HepG2 (cell line): ENCODE results near the gene GJD3. TPM values are rescaled to one million over a fixed set of nuclear protein-coding genes. Genes with fewer than 3 reads are reported as not detected.

Experiments
- ASH2L ChIP-seq: fragments of 300-600, 200-600 bp; sonication (generic); IDR thresholded peaks from 2 replicates; pipeline ENCODE4 v1.7.0; 2017; ENCODE audit warnings: low read depth, mild to moderate bottlenecking, moderate library complexity, mixed read lengths, low read length; ENCODE audit not compliant: insufficient read length
- BRD4 ChIP-seq: sonication (generic); formaldehyde crosslinking; IDR thresholded peaks from 2 replicates; pipeline ENCODE4 v1.4.0; 2020; ENCODE audit warnings: missing genetic modification reagents
- GPN1 ChIP-seq: sonication (generic); formaldehyde crosslinking; IDR thresholded peaks from 2 replicates; pipeline ENCODE4 v1.5.1; 2020; ENCODE audit warnings: missing genetic modification reagents, borderline replicate concordance
- HDAC6 ChIP-seq: fragments of 200-600 bp; sonication (generic); IDR thresholded peaks from 2 replicates; pipeline ENCODE4 v1.7.0; 2017; ENCODE audit warnings: mild to moderate bottlenecking, antibody characterized with exemption, low read length, low read depth
- KLF13 ChIP-seq: sonication (generic); formaldehyde crosslinking; IDR thresholded peaks from 2 replicates; pipeline ENCODE4 v1.4.0; 2020; ENCODE audit warnings: mild to moderate bottlenecking, missing genetic modification reagents
- MAZ ChIP-seq, 2 experiments: sonication (generic) in 1 of 2; formaldehyde crosslinking in 1 of 2; IDR thresholded peaks; 2 replicates each; pipeline versions ENCODE4 v1.5.0 to v1.6.1; 2012 to 2020; ENCODE audit warnings: low read depth in 2 of 2, mild to moderate bottlenecking in 2 of 2, borderline replicate concordance in 1 of 2, improper control_type of control experiment in 1 of 2, low read length in 1 of 2, missing genetic modification reagents in 1 of 2, moderate library complexity in 1 of 2
- MXD4 ChIP-seq: IDR thresholded peaks from 2 replicates; pipeline ENCODE4 v1.6.1; 2016; ENCODE audit warnings: mild to moderate bottlenecking, missing biosample characterization, missing genetic modification reagents
- NBN ChIP-seq: fragments of 450-650 bp; conservative IDR thresholded peaks from 2 replicates; pipeline ENCODE4 v1.6.1; 2017
- NFAT5 ChIP-seq: sonication (generic); formaldehyde crosslinking; IDR thresholded peaks from 2 replicates; pipeline ENCODE4 v1.4.0; 2020; ENCODE audit warnings: missing genetic modification reagents
- NFRKB ChIP-seq: fragments of 450-650 bp; IDR thresholded peaks from 2 replicates; pipeline ENCODE4 v1.6.1; 2017
- PBX2 ChIP-seq: IDR thresholded peaks from 2 replicates; pipeline ENCODE4 v1.6.1; 2016; ENCODE audit warnings: control low read depth
- POLR2AphosphoS2 ChIP-seq: IDR thresholded peaks from 2 replicates; pipeline ENCODE4 v1.6.1; 2011; ENCODE audit warnings: low read depth, low read length, improper control_type of control experiment
- RELA ChIP-seq: sonication (generic); formaldehyde crosslinking; IDR thresholded peaks from 2 replicates; pipeline ENCODE4 v1.4.0; 2020; ENCODE audit warnings: missing genetic modification reagents
- SRSF9 ChIP-seq: fragments of 200-400 bp; formaldehyde crosslinking; IDR thresholded peaks from 2 replicates; pipeline ENCODE4 v1.6.1; 2018; ENCODE audit warnings: borderline replicate concordance, mild to moderate bottlenecking, low read depth, low read length; ENCODE audit not compliant: insufficient read depth, poor library complexity, severe bottlenecking
- TBL1XR1 ChIP-seq: fragments of 150-350 bp; IDR thresholded peaks from 2 replicates; pipeline ENCODE4 v1.6.1; 2014; ENCODE audit warnings: borderline replicate concordance, low read length; ENCODE audit not compliant: partially characterized antibody
- TEAD3 ChIP-seq: optimal IDR thresholded peaks from 2 replicates; pipeline ENCODE3; 2016; ENCODE audit warnings: borderline replicate concordance
- TGIF2 ChIP-seq: IDR thresholded peaks from 2 replicates; pipeline ENCODE4 v1.6.1; 2016; ENCODE audit warnings: control low read depth, missing compliant biosample characterization
- ZBTB42 ChIP-seq: sonication (generic); formaldehyde crosslinking; IDR thresholded peaks from 2 replicates; pipeline ENCODE4 v1.5.0; 2020; ENCODE audit warnings: mild to moderate bottlenecking, missing genetic modification reagents
- ZMAT3 ChIP-seq: sonication (generic); formaldehyde crosslinking; conservative IDR thresholded peaks from 2 replicates; pipeline ENCODE4 v1.7.0; 2021; ENCODE audit warnings: missing genetic modification reagents
- ZNF205 ChIP-seq: IDR thresholded peaks from 2 replicates; pipeline ENCODE4 v1.6.1; 2018; ENCODE audit warnings: missing biosample characterization, missing genetic modification reagents
- ZNF263 ChIP-seq: sonication (generic); formaldehyde crosslinking; IDR thresholded peaks from 2 replicates; pipeline ENCODE4 v1.4.0; 2020; ENCODE audit warnings: missing genetic modification reagents
- ZNF331 ChIP-seq: sonication (generic); formaldehyde crosslinking; IDR thresholded peaks from 2 replicates; pipeline ENCODE4 v1.4.0; 2020; ENCODE audit warnings: missing genetic modification reagents
- ZNF580 ChIP-seq: IDR thresholded peaks from 2 replicates; pipeline ENCODE4 v1.6.1; 2016; ENCODE audit warnings: low read depth, borderline replicate concordance
- ZNF709 ChIP-seq: sonication (generic); formaldehyde crosslinking; IDR thresholded peaks from 2 replicates; pipeline ENCODE4 v1.5.0; 2020; ENCODE audit warnings: mild to moderate bottlenecking, missing genetic modification reagents
- ZSCAN12 ChIP-seq: sonication (generic); formaldehyde crosslinking; IDR thresholded peaks from 2 replicates; pipeline ENCODE4 v1.9.0; 2021; ENCODE audit warnings: mild to moderate bottlenecking, missing genetic modification reagents
- polyA plus RNA-seq, 8 experiments: library from polyadenylated mRNA; depleted of rRNA in 3 of 8; stranded (reverse) in 7 of 8; unstranded in 1 of 8; fragments of >200 nt; fragmentation: Illumina TruSeq in 4 of 8; extraction: Trizol in 4 of 8; gene quantifications; 2 replicates each; pipeline versions ENCODE4 v1.2.1 to v1.2.3, GENCODE V29; 2011 to 2016; ENCODE audit warnings: low read depth in 4 of 8, missing spikeins in 1 of 8, mixed read lengths in 1 of 8; ENCODE audit not compliant: insufficient read depth in 1 of 8
- total RNA-seq, 5 experiments: library from RNA; depleted of rRNA; stranded (reverse); fragments of >200 nt; fragmentation: Illumina TruSeq; extraction: Trizol; gene quantifications; 2 replicates each; pipeline ENCODE4 v1.2.3, GENCODE V29; 2016; ENCODE audit warnings: low read depth in 1 of 5

GJD3 gene
- total and polyA plus RNA-seq, 2 of the 13 experiments (the other 11 are each of a cell fraction or from before 2014, with no cell fraction given), result not detected

- TF ChIP-seq MAZ (IDR thresholded peaks at IDR 0.05; ENCODE audit: borderline replicate concordance, low read depth, low read length) (peak; percentile 55; the same call in 1 of the 2 replicates), MAZ (CRISPR knock-in tag; IDR thresholded peaks at IDR 0.05; ENCODE audit: low read depth) (peak; percentile 79; the same call in 1 of the 2 replicates), ZBTB42 (CRISPR knock-in tag) (no peak), TEAD3 (CRISPR knock-in tag) (peak; percentile 59), ZNF263 (no peak; the same call in 1 of the 2 replicates), ASH2L (no peak), TBL1XR1 (no peak), ZNF709 (CRISPR knock-in tag) (0 out of 2 replicates have a peak, but pooled peaks have one; percentile 16), ZNF580 (CRISPR knock-in tag) (peak; percentile 88), BRD4 (CRISPR knock-in tag) (no peak), ZNF331 (0 out of 2 replicates have a peak, but pooled peaks have one; percentile 34), HDAC6 (no peak), NBN (no peak), KLF13 (0 out of 2 replicates have a peak, but pooled peaks have one; percentile 64), TGIF2 (CRISPR knock-in tag) (no peak; the same call in 1 of the 2 replicates), ZMAT3 (CRISPR knock-in tag) (peak; percentile 88), NFAT5 (CRISPR knock-in tag) (no peak), PBX2 (no peak), RELA (CRISPR knock-in tag) (peak; percentile 70; the same call in 1 of the 2 replicates), NFRKB (no peak), ZSCAN12 (CRISPR knock-in tag) (no peak), ZNF205 (CRISPR knock-in tag) (0 out of 2 replicates have a peak, but pooled peaks have one; percentile 60), POLR2AphosphoS2 (no peak), SRSF9 (no peak), MXD4 (CRISPR knock-in tag) (no peak), GPN1 (CRISPR knock-in tag) (no peak)
These were observed 9.3 kb downstream of the GJD3 start (continued) for GRCh38 chr17:40355123-40355803.
